ENCODE data around the gene GNG10. TPM values are rescaled to one million over a fixed set of nuclear protein-coding genes. Genes with fewer than 3 reads are reported as not detected.

GNG10 gene
- total RNA-seq, 1 donor from 2014 or later, result 23.9 TPM

GRCh38 chr9:111658943-111659342, 2.5 kb upstream of the GNG10 start:
- Mint-ChIP-seq H3K9me3 (no peaks in the 10 kb centered on the region), H3K36me3 (peaks cover 10% of the 10 kb centered on the region), H3K27ac (no peak overlapping the region), H3K4me1 (peaks cover 18% of the 10 kb centered on the region), H3K4me3 (no peak overlapping the region), H3K27me3 (ENCODE audit: low read depth) (no peaks in the 10 kb centered on the region)
- TF ChIP-seq, protein P1, sequence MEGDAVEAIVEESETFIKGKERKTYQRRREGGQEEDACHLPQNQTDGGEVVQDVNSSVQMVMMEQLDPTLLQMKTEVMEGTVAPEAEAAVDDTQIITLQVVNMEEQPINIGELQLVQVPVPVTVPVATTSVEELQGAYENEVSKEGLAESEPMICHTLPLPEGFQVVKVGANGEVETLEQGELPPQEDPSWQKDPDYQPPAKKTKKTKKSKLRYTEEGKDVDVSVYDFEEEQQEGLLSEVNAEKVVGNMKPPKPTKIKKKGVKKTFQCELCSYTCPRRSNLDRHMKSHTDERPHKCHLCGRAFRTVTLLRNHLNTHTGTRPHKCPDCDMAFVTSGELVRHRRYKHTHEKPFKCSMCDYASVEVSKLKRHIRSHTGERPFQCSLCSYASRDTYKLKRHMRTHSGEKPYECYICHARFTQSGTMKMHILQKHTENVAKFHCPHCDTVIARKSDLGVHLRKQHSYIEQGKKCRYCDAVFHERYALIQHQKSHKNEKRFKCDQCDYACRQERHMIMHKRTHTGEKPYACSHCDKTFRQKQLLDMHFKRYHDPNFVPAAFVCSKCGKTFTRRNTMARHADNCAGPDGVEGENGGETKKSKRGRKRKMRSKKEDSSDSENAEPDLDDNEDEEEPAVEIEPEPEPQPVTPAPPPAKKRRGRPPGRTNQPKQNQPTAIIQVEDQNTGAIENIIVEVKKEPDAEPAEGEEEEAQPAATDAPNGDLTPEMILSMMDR (IDR thresholded peaks at IDR 0.05; ENCODE audit: unreplicated experiment), result no peak
- no peak for DNase-seq (ENCODE audit: low spot score in 2 of 2, unreplicated experiment in 2 of 2)

GRCh38 chr9:111659691-111660090, 1.7 kb upstream of the GNG10 start:
- Mint-ChIP-seq H3K27ac (no peak overlapping the region), H3K4me1 (peaks cover 21% of the 10 kb centered on the region), H3K27me3 (ENCODE audit: low read depth) (no peaks in the 10 kb centered on the region), H3K9me3 (no peaks in the 10 kb centered on the region), H3K36me3 (peaks cover 6% of the 10 kb centered on the region), H3K4me3 (no peak overlapping the region)
- no peak for DNase-seq (ENCODE audit: low spot score in 2 of 2, unreplicated experiment in 2 of 2)
- TF ChIP-seq, protein P1 (IDR thresholded peaks at IDR 0.05; ENCODE audit: unreplicated experiment), result no peak

GRCh38 chr9:111661802-111662521, 557 bp downstream of the GNG10 start:
- TF ChIP-seq, protein P1 (IDR thresholded peaks at IDR 0.05; ENCODE audit: unreplicated experiment), result no peak
- H3K36me3 Mint-ChIP-seq, result no peaks in the 10 kb centered on the region
- no peaks in the 10 kb centered on the region for H3K27me3 Mint-ChIP-seq (ENCODE audit: low read depth)
- no peak for DNase-seq (ENCODE audit: low spot score in 2 of 2, unreplicated experiment in 2 of 2)
- peaks cover 21% of the 10 kb centered on the region for H3K4me1 Mint-ChIP-seq
- H3K4me3 Mint-ChIP-seq, result peak overlapping the region; percentile 93
- peak overlapping the region; percentile 85 for H3K27ac Mint-ChIP-seq
- no peaks in the 10 kb centered on the region for H3K9me3 Mint-ChIP-seq

- H3K27ac Mint-ChIP-seq, result peak overlapping the region; percentile 85
- DNase-seq (ENCODE audit: low spot score in 2 of 2, unreplicated experiment in 2 of 2), result no peak
Observed at GRCh38 chr9:111662576-111663300, 1.3 kb downstream of the GNG10 start.

DNA sequence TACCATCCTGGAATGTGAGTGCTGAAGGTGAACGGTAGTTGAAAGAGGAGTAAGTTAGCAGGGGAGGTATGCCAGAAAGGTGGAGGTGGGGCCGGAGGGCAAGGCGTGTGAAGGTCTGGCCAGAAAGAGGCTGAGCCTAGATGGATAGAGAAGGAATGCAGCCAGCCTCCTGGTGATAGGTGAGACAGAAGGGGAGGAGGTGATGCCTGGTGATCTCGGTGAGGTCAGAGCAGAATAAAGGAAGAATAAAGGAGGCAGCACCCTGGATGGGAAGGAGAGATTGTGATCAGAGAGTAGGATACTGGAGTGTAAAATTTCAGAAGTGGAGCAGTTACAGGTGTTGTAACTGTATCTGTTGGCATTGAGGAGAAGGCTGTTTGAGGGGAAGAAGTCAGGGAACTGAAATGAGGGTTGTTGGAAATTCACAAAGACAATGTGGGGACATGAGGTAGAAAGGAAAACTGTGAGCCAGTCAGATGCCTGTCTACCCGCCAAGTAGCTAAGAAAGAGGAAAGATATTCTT, 2.0 kb downstream of the GNG10 start:
- Mint-ChIP-seq H3K27me3 (ENCODE audit: low read depth) (no peaks in the 10 kb centered on the region), H3K27ac (peak overlapping the region; percentile 85), H3K36me3 (no peaks in the 10 kb centered on the region), H3K4me3 (peak overlapping the region; percentile 93), H3K9me3 (no peaks in the 10 kb centered on the region), H3K4me1 (peaks cover 21% of the 10 kb centered on the region)
- TF ChIP-seq, protein P1 (IDR thresholded peaks at IDR 0.05; ENCODE audit: unreplicated experiment), result no peak
- no peak for DNase-seq (ENCODE audit: low spot score in 2 of 2, unreplicated experiment in 2 of 2)

More at GRCh38 chr9:111662576-111663300, 1.3 kb downstream of the GNG10 start:
- TF ChIP-seq, protein P1 (IDR thresholded peaks at IDR 0.05; ENCODE audit: unreplicated experiment), result no peak
- H3K9me3 Mint-ChIP-seq, result no peaks in the 10 kb centered on the region
- H3K36me3 Mint-ChIP-seq, result no peaks in the 10 kb centered on the region
- peaks cover 21% of the 10 kb centered on the region for H3K4me1 Mint-ChIP-seq
- no peaks in the 10 kb centered on the region for H3K27me3 Mint-ChIP-seq (ENCODE audit: low read depth)
- H3K4me3 Mint-ChIP-seq, result peak overlapping the region; percentile 93

Measured in mesothelial cell of epicardium (in vitro differentiated cells).